CD14-positive monocyte (primary cell): ENCODE results near the gene GFOD1. TPM values are rescaled to one million over a fixed set of nuclear protein-coding genes. Genes with fewer than 3 reads are reported as not detected.

Experiments used
- DNase-seq, 3 donors: peaks; one replicate each; pipeline ENCODE4 v3.0.0-alpha.2; 2011 to 2022
- H2AFZ ChIP-seq: 2 replicates; pipeline ENCODE4 v1.6.0; 2012; ENCODE audit warnings: mild to moderate bottlenecking, low read depth, low read length, inconsistent platforms; ENCODE audit not compliant: insufficient read depth, poor library complexity, severe bottlenecking
- H3K27ac ChIP-seq, 2 donors: 1 replicate in 1 of 2; 2 replicates in 1 of 2; pipeline ENCODE4 v1.5.1; 2012 to 2013; ENCODE audit warnings: low read length in 2 of 2, control low read depth in 1 of 2, inconsistent platforms in 1 of 2, low read depth in 1 of 2, mild to moderate bottlenecking in 1 of 2
- H3K27me3 ChIP-seq, 2 donors: one replicate each; pipeline versions ENCODE4 v1.6.0 to v1.6.1; 2011 to 2013; ENCODE audit warnings: low read length in 2 of 2; ENCODE audit not compliant: control insufficient read depth in 2 of 2, insufficient read depth in 2 of 2
- H3K36me3 ChIP-seq, 2 donors: replicated peaks in 1 of 2; 1 replicate in 1 of 2; 2 replicates in 1 of 2; pipeline versions ENCODE4 v1.5.1 to v1.6.1; 2012 to 2013; ENCODE audit warnings: low read length in 2 of 2, control low read depth in 1 of 2, inconsistent platforms in 1 of 2, mild to moderate bottlenecking in 1 of 2; ENCODE audit not compliant: insufficient read depth in 2 of 2, control insufficient read depth in 1 of 2
- H3K4me1 ChIP-seq, 2 donors: 1 replicate in 1 of 2; 2 replicates in 1 of 2; pipeline versions ENCODE4 v1.5.1 to v1.6.1; 2012 to 2013; ENCODE audit warnings: low read length in 2 of 2, control low read depth in 1 of 2, inconsistent platforms in 1 of 2, mild to moderate bottlenecking in 1 of 2, moderate library complexity in 1 of 2; ENCODE audit not compliant: insufficient read depth in 2 of 2, control insufficient read depth in 1 of 2
- H3K4me2 ChIP-seq: replicated peaks from 2 replicates; pipeline ENCODE3; 2012; ENCODE audit warnings: low read length, moderate library complexity, mild to moderate bottlenecking; ENCODE audit not compliant: poor library complexity, severe bottlenecking; ENCODE audit errors: extremely low read depth
- H3K4me3 ChIP-seq, 3 experiments: fragments of 200-600 bp in 1 of 3; sonication (generic) in 1 of 3; replicated peaks in 1 of 3; 1 replicate in 2 of 3; 2 replicates in 1 of 3; pipeline ENCODE4 v1.5.1; 2011 to 2013; ENCODE audit warnings: low read length in 3 of 3, mild to moderate bottlenecking in 3 of 3, control low read depth in 2 of 3, low read depth in 2 of 3, inconsistent platforms in 1 of 3, moderate library complexity in 1 of 3
- H3K79me2 ChIP-seq: 2 replicates; pipeline ENCODE4 v1.6.0; 2012; ENCODE audit warnings: mild to moderate bottlenecking, control low read depth, inconsistent platforms, low read length, moderate library complexity; ENCODE audit not compliant: insufficient read depth
- H3K9ac ChIP-seq: 2 replicates; pipeline ENCODE4 v1.6.0; 2017; ENCODE audit warnings: low read length, mild to moderate bottlenecking; ENCODE audit not compliant: insufficient read depth, poor library complexity, severe bottlenecking
- H3K9me3 ChIP-seq, 2 donors: replicated peaks in 1 of 2; 1 replicate in 1 of 2; 2 replicates in 1 of 2; pipeline versions ENCODE4 v1.5.1 to v1.6.1; 2012 to 2013; ENCODE audit warnings: low read length in 2 of 2, control low read depth in 1 of 2; ENCODE audit not compliant: control insufficient read depth in 1 of 2, insufficient read depth in 1 of 2
- H4K20me1 ChIP-seq: 2 replicates; pipeline ENCODE4 v1.6.0; 2012; ENCODE audit warnings: mild to moderate bottlenecking, low read length, control low read depth, moderate library complexity; ENCODE audit not compliant: insufficient read depth
- H3K27ac Mint-ChIP-seq, 7 donors: one replicate each; pipeline ENCODE4 v1.8.0; 2020; ENCODE audit warnings: mild to moderate bottlenecking in 7 of 7, mixed read lengths in 7 of 7, moderate library complexity in 6 of 7, inconsistent platforms in 2 of 7
- H3K27me3 Mint-ChIP-seq, 3 donors: one replicate each; pipeline ENCODE4 v1.8.0; 2021 to 2022; ENCODE audit warnings: low read depth in 3 of 3, mild to moderate bottlenecking in 3 of 3, mixed read lengths in 3 of 3, moderate library complexity in 3 of 3, inconsistent platforms in 1 of 3
- H3K36me3 Mint-ChIP-seq, 2 donors: one replicate each; pipeline ENCODE4 v1.8.0; 2020; ENCODE audit warnings: mixed read lengths in 2 of 2, inconsistent platforms in 1 of 2, mild to moderate bottlenecking in 1 of 2
- H3K4me1 Mint-ChIP-seq: one replicate; pipeline ENCODE4 v1.8.0; 2020; ENCODE audit warnings: mild to moderate bottlenecking, mixed read lengths
- H3K4me3 Mint-ChIP-seq, 2 donors: one replicate each; pipeline ENCODE4 v1.8.0; 2020; ENCODE audit warnings: mild to moderate bottlenecking in 2 of 2, mixed read lengths in 2 of 2, moderate library complexity in 1 of 2
- H3K9me3 Mint-ChIP-seq, 7 donors: one replicate each; pipeline ENCODE4 v1.8.0; 2020 to 2022; ENCODE audit warnings: mixed read lengths in 7 of 7, mild to moderate bottlenecking in 6 of 7, moderate library complexity in 6 of 7, inconsistent platforms in 2 of 7
- WGBS: methylation state at CpG from one replicate; pipeline ENCODE4 v1.1.5; 2013; ENCODE audit warnings: missing lambda C conversion rate; ENCODE audit not compliant: insufficient coverage; 5-methylcytosine and 5-hydroxymethylcytosine counted together
- intact Hi-C, 2 donors: fragments of 100-400 bp; cut with micrococcal nuclease; formaldehyde crosslinking; loops; one replicate each; pipeline versions ENCODE4 v1.15.0 to v1.15.1; 2023
- polyA plus RNA-seq, 3 donors: library from polyadenylated mRNA; depleted of rRNA in 1 of 3; unstranded in 2 of 3; stranded (reverse) in 1 of 3; fragments of 300-500 nt in 2 of 3; fragments of >200 nt in 1 of 3; fragmentation: Illumina TruSeq in 2 of 3; gene quantifications; 1 replicate in 2 of 3; 2 replicates in 1 of 3; pipeline ENCODE4 v1.2.3, GENCODE V29; 2012 to 2021
- TF ChIP-seq, protein P1 (sequence below): fragments of 200-600 bp; IDR thresholded peaks from one replicate; pipeline ENCODE4 v1.8.0; 2022; ENCODE audit warnings: antibody characterized with exemption, mild to moderate bottlenecking

GFOD1 gene
- polyA plus RNA-seq, 3 donors = 2.4 to 8.7 (median 2.4) TPM

GRCh38 chr6:13519839-13520238 lies 32.4 kb upstream of the GFOD1 start:
- Mint-ChIP-seq H3K27me3 (no peaks in the 10 kb centered on the region), H3K4me1 (peaks cover 10% of the 10 kb centered on the region), H3K36me3 (no peaks in the 10 kb centered on the region), H3K9me3 (no peaks in the 10 kb centered on the region), H3K4me3 (no peak overlapping the region), H3K27ac (no peak overlapping the region)
- Histone ChIP-seq H2AFZ (no peak overlapping the region), H3K27me3 (no peaks in the 10 kb centered on the region), H3K9me3 (no peaks in the 10 kb centered on the region), H3K79me2 (no peaks in the 10 kb centered on the region), H3K4me2 (no peak overlapping the region), H3K27ac (no peak overlapping the region), H3K4me3 (no peak overlapping the region), H3K9ac (no peak overlapping the region), H3K4me1 (peaks cover 6 to 12% of the 10 kb centered on the region in 2 donors), H3K36me3 (no peaks in the 10 kb centered on the region), H4K20me1 (no peaks in the 10 kb centered on the region)
- WGBS = 100% methylated on average over 3 of the region's 4 CpGs
- intact Hi-C loops = loop anchor here in 1 of 2 donors (10.0 kb wide), 1 partner anchor 55 kb away; the partner anchor contains the start of gene SIRT5
- TF ChIP-seq, protein P1, sequence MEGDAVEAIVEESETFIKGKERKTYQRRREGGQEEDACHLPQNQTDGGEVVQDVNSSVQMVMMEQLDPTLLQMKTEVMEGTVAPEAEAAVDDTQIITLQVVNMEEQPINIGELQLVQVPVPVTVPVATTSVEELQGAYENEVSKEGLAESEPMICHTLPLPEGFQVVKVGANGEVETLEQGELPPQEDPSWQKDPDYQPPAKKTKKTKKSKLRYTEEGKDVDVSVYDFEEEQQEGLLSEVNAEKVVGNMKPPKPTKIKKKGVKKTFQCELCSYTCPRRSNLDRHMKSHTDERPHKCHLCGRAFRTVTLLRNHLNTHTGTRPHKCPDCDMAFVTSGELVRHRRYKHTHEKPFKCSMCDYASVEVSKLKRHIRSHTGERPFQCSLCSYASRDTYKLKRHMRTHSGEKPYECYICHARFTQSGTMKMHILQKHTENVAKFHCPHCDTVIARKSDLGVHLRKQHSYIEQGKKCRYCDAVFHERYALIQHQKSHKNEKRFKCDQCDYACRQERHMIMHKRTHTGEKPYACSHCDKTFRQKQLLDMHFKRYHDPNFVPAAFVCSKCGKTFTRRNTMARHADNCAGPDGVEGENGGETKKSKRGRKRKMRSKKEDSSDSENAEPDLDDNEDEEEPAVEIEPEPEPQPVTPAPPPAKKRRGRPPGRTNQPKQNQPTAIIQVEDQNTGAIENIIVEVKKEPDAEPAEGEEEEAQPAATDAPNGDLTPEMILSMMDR = no peak
- DNase-seq = no peak

DNA sequence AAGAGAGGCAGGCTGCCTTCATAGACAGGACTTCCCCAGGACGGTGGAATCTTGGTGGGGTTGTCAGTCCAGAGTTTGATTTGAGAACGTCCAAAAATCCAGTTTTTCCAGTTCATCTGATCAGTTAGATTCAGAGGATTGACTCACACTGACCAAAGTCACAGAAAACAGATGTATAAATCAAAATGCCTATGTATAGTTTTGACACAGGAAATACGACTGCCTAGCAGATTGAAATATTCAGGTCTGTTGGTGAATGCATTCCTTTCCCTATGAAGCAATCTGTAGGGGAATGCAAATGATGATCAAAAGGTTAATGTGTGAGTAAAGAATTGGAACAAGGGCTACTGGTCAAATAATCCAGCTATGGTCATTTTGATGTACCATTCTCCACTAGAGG lies 29.7 kb upstream of the GFOD1 start:
- H2AFZ ChIP-seq = no peak overlapping the region
- H3K4me2 ChIP-seq = no peak overlapping the region
- no peak overlapping the region for H3K4me3 ChIP-seq
- Mint-ChIP-seq H3K36me3 (no peaks in the 10 kb centered on the region), H3K9me3 (peaks cover 0 to 5% (median 2%) of the 10 kb centered on the region in 7 donors), H3K4me1 (peaks cover 6% of the 10 kb centered on the region), H3K4me3 (no peak overlapping the region), H3K27me3 (peaks cover 0 to 4% (median 0%) of the 10 kb centered on the region in 3 donors), H3K27ac (no peak overlapping the region)
- H3K9me3 ChIP-seq = no peaks in the 10 kb centered on the region
- intact Hi-C loops = no loop called here
- H3K79me2 ChIP-seq = no peaks in the 10 kb centered on the region
- H3K36me3 ChIP-seq = no peaks in the 10 kb centered on the region
- peaks cover 0 to under 1% of the 10 kb centered on the region in 2 donors for H3K4me1 ChIP-seq
- no peak for DNase-seq
- TF ChIP-seq, protein P1 = no peak
- H4K20me1 ChIP-seq = no peaks in the 10 kb centered on the region
- no peaks in the 10 kb centered on the region for H3K27me3 ChIP-seq
- H3K9ac ChIP-seq = no peak overlapping the region
- no peak overlapping the region for H3K27ac ChIP-seq
- 100% methylated on average over 2 of the region's 3 CpGs for WGBS
